Loucy (cell line): Measurements from ENCODE around the gene HDLBP.

Source experiments
- H2AFZ ChIP-seq: fragments of 200-600 bp; sonication (generic); 2 replicates; pipeline ENCODE4 v1.6.0; 2016; ENCODE audit warnings: antibody characterized with exemption, mild to moderate bottlenecking, low read length, moderate library complexity
- H3F3A ChIP-seq: fragments of 200-600 bp; 2 replicates; pipeline ENCODE4 v1.6.0; 2016; ENCODE audit warnings: antibody characterized with exemption, low read depth, mild to moderate bottlenecking
- H3K27me3 ChIP-seq: fragments of 200-600 bp; sonication (generic); 2 replicates; pipeline ENCODE4 v1.6.1; 2014; ENCODE audit warnings: low read length, mild to moderate bottlenecking; ENCODE audit not compliant: insufficient read depth, poor library complexity, severe bottlenecking
- H3K36me3 ChIP-seq: fragments of 200-600 bp; sonication (generic); 2 replicates; pipeline ENCODE4 v1.6.1; 2016; ENCODE audit warnings: low read length; ENCODE audit not compliant: insufficient read depth
- H3K4me1 ChIP-seq: fragments of 200-600 bp; sonication (generic); 2 replicates; pipeline ENCODE4 v1.5.1; 2014; ENCODE audit warnings: low read length, mild to moderate bottlenecking; ENCODE audit not compliant: insufficient read depth, poor library complexity, severe bottlenecking
- H3K4me2 ChIP-seq: fragments of 200-600 bp; sonication (generic); 2 replicates; pipeline ENCODE4 v1.6.0; 2014; ENCODE audit warnings: antibody characterized with exemption, low read length, low read depth, mild to moderate bottlenecking; ENCODE audit not compliant: poor library complexity, severe bottlenecking
- H3K4me3 ChIP-seq: fragments of 200-600 bp; sonication (generic); 2 replicates; pipeline ENCODE4 v1.5.1; 2014; ENCODE audit warnings: low read length, mild to moderate bottlenecking, mixed read lengths; ENCODE audit not compliant: poor library complexity, severe bottlenecking
- H3K79me2 ChIP-seq: fragments of 200-600 bp; sonication (generic); 2 replicates; pipeline ENCODE4 v1.6.1; 2014; ENCODE audit warnings: low read length; ENCODE audit not compliant: insufficient read depth
- H3K9ac ChIP-seq: fragments of 200-600 bp; sonication (generic); 2 replicates; pipeline ENCODE4 v1.6.0; 2014; ENCODE audit warnings: mild to moderate bottlenecking, low read depth, low read length, moderate library complexity; ENCODE audit not compliant: poor library complexity, severe bottlenecking
- H3K9me2 ChIP-seq: fragments of 200-600 bp; sonication (generic); replicated peaks from 2 replicates; pipeline ENCODE4 v1.6.1; 2016; ENCODE audit warnings: low read depth, low read length, mixed read lengths
- H3K9me3 ChIP-seq: fragments of 200-600 bp; sonication (generic); 2 replicates; pipeline ENCODE4 v1.6.1; 2014; ENCODE audit warnings: mild to moderate bottlenecking, antibody characterized with exemption, low read length, low read depth; ENCODE audit not compliant: insufficient read depth
- H4K20me1 ChIP-seq: fragments of 200-600 bp; sonication (generic); 2 replicates; pipeline ENCODE4 v1.6.0; 2014; ENCODE audit warnings: antibody characterized with exemption, low read length, mild to moderate bottlenecking; ENCODE audit not compliant: insufficient read depth, poor library complexity, severe bottlenecking
- CTCF ChIP-seq: fragments of 200-600 bp; sonication (generic); conservative IDR thresholded peaks from 2 replicates; pipeline ENCODE4 v1.5.1; 2014; ENCODE audit warnings: mild to moderate bottlenecking, antibody characterized with exemption, low read length
- EZH2phosphoT487 ChIP-seq: fragments of 200-600 bp; IDR thresholded peaks from 2 replicates; pipeline ENCODE4 v1.6.1; 2018; ENCODE audit warnings: antibody characterized with exemption, mild to moderate bottlenecking, moderate library complexity, borderline replicate concordance

HDLBP gene

GRCh38 chr2:241204010-241204384, 111.5 kb downstream of the HDLBP start:
- Histone ChIP-seq H3K9me3 (no peaks in the 10 kb centered on the region), H3K4me3 (no peak overlapping the region), H3K9me2 (no peaks in the 10 kb centered on the region), H3K4me1 (no peaks in the 10 kb centered on the region), H3F3A (no peaks in the 10 kb centered on the region), H3K79me2 (no peaks in the 10 kb centered on the region), H3K4me2 (no peak overlapping the region), H2AFZ (no peak overlapping the region), H3K27me3 (no peaks in the 10 kb centered on the region), H3K36me3 (no peaks in the 10 kb centered on the region), H4K20me1 (no peaks in the 10 kb centered on the region), H3K9ac (no peak overlapping the region)
- TF ChIP-seq EZH2phosphoT487 (no peak), CTCF (no peak)

- Histone ChIP-seq H2AFZ (no peak overlapping the region), H3K79me2 (no peaks in the 10 kb centered on the region), H3K4me3 (no peak overlapping the region), H3K4me2 (no peak overlapping the region), H3K36me3 (no peaks in the 10 kb centered on the region), H3K9me2 (no peaks in the 10 kb centered on the region), H3F3A (no peaks in the 10 kb centered on the region), H3K9me3 (no peaks in the 10 kb centered on the region), H3K4me1 (no peaks in the 10 kb centered on the region), H3K9ac (no peak overlapping the region), H4K20me1 (no peaks in the 10 kb centered on the region), H3K27me3 (no peaks in the 10 kb centered on the region)
- TF ChIP-seq EZH2phosphoT487 (no peak), CTCF (no peak)
Observed at GRCh38 chr2:241203218-241204009, 112.1 kb downstream of the HDLBP start.

DNA sequence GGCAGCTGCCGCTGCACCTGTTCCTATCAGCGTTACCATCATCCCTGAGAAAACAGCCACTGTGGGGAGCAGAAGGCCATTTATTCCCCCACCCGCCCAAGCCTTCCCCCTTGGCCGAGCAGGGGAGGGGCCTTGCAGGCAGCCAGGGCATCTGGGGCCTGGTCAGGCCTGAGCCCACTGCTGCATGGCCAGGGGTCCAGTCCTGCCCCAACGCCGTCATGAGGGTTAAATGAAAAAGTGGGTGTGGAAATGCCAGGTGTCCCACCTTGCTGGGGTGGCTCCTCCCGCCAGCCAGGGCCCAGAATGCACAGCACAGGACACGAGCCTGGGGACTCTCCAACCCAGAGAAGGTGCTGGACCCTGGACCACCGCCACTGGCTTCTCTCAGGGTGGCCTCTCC, 112.8 kb downstream of the HDLBP start:
- TF ChIP-seq CTCF: no peak
- TF ChIP-seq EZH2phosphoT487: no peak
- Histone ChIP-seq H3K36me3 (no peaks in the 10 kb centered on the region), H3K9ac (no peak overlapping the region), H3K4me3 (no peak overlapping the region), H3K27me3 (no peaks in the 10 kb centered on the region), H3K79me2 (no peaks in the 10 kb centered on the region), H3F3A (no peaks in the 10 kb centered on the region), H3K9me2 (no peaks in the 10 kb centered on the region), H4K20me1 (no peaks in the 10 kb centered on the region), H3K9me3 (no peaks in the 10 kb centered on the region), H3K4me2 (no peak overlapping the region), H2AFZ (no peak overlapping the region), H3K4me1 (no peaks in the 10 kb centered on the region)
